ENCODE data around the gene RBFA. TPM values are rescaled to one million over a fixed set of nuclear protein-coding genes. Genes with fewer than 3 reads are reported as not detected.

The RBFA gene
- 10 to 100 TPM; 27.2 to 32.1 TPM for total RNA-seq
- polyA plus RNA-seq = 10 to 100 TPM; 16.1 to 19.5 TPM
- long read RNA-seq, donor 1, transcript RBFA-202 (7 exons, 1,407 nt) = major isoform, 9 of 16 reads
- long read RNA-seq, donor 1, partial matches to known transcripts = 0 of 16 reads
- long read RNA-seq, donor 1, other reads (novel, unspliced or antisense) = 0 of 16 reads
- long read RNA-seq, donor 2, partial matches to known transcripts = 0 of 5 reads
- long read RNA-seq, donor 2, other reads (novel, unspliced or antisense) = 0 of 5 reads
- long read RNA-seq, donor 3, partial matches to known transcripts = 0 of 6 reads
- long read RNA-seq, donor 3, other reads (novel, unspliced or antisense) = 0 of 6 reads
- long read RNA-seq, donor 4, transcript RBFA-204 (1 exons, 1,587 nt) = major isoform, 5 of 8 reads
- long read RNA-seq, donor 4, partial matches to known transcripts = 0 of 8 reads
- long read RNA-seq, donor 4, other reads (novel, unspliced or antisense) = 0 of 8 reads
- long read RNA-seq, donor 5, transcript RBFA-202 (7 exons, 1,407 nt) = minor isoform, 8 of 26 reads
- long read RNA-seq, donor 5, transcript RBFA-204 (1 exons, 1,587 nt) = major isoform, 15 of 26 reads
- long read RNA-seq, donor 5, partial matches to known transcripts = 0 of 26 reads
- long read RNA-seq, donor 5, other reads (novel, unspliced or antisense) = 0 of 26 reads

DNA sequence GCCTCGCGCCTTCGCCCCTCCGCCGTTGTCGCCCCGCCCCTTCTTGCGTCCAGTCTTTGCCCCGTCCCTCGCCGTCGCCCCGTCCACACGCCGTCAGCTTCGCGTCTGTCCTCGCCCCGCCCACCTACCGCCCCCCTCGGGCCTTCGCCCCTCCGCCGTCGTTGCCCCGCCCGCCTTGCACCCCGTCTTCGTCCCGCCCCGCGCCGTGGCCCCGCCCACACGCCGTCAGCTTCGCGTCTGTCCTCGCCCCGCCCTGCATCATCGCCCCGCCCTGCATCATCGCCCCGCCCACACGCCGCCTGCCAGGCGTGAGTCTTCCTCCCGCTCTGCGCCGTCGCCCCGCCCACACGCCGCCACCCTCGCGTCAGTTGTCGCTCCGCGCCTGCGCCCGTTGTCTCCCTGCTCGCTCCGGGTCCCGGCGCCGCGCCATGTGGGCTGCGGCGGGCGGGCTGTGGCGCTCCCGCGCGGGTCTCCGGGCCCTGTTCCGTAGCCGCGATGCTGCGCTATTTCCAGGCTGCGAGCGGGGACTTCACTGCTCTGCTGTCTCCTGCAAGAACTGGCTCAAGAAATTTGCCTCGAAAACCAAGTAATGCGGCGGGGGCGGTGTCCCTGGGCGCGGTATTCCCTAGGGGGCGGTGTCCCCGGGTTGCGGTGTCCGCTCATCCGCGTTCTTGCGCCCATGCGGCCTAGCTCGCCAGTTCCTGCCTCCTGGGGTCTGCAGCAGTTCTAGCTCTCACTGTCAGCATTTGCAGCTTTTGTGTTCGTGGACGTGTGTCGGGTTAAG lies at the start of gene RBFA:
TSS of gene RBFA (plus strand) at position 367 of the 784 bp plus-strand sequence. CDS start at position 429, 62 bp downstream.
- H3K36me3 ChIP-seq (ENCODE audit: control insufficient read depth in 4 of 4, insufficient read depth in 4 of 4, low read length in 4 of 4) = peaks cover 0 to 10% (median 6%) of the 10 kb centered on the region in 4 donors
- peak; percentile 99 to 100 (median 100) for DNase-seq
- H3K4me3 ChIP-seq = peak within 1 kb of the TSS; percentile 93
- H3K27me3 ChIP-seq (ENCODE audit: control insufficient read depth in 3 of 3, insufficient read depth in 3 of 3, low read length in 2 of 3) = no peaks in the 10 kb centered on the region
- peaks cover 0 to 2% (median 0%) of the 10 kb centered on the region in 4 donors for H3K9me3 ChIP-seq (ENCODE audit: control insufficient read depth in 4 of 4, insufficient read depth in 3 of 4, low read length in 3 of 4)
- 1% methylated on average over 73 to 99 of the region's 99 CpGs for WGBS, 2 donors
- TF ChIP-seq CTCF (IDR thresholded peaks at IDR 0.05; ENCODE audit: control extremely low read depth, extremely low read depth) = no peak
- peaks cover 4 to 17% (median 8%) of the 10 kb centered on the region in 5 donors for H3K4me1 ChIP-seq (ENCODE audit: control insufficient read depth in 5 of 5, insufficient read depth in 5 of 5, low read length in 5 of 5)
- H3K9ac ChIP-seq (ENCODE audit: insufficient read depth in 1 of 2, low read length in 2 of 2) = peak within 1 kb of the TSS; percentile 48 to 61
- peak within 1 kb of the TSS; percentile 84 to 88 for H3K27ac ChIP-seq (ENCODE audit: low read depth in 1 of 2, low read length in 1 of 2)
- ATAC-seq (ENCODE audit: insufficient read depth, low FRiP score) = peak; percentile 92

GRCh38 chr18:79985172-79985571 lies 49.1 kb upstream of the RBFA start:
- ATAC-seq (ENCODE audit: insufficient read depth, low FRiP score) (no peak), DNase-seq (no peak)
- no peak overlapping the region for H3K9ac ChIP-seq (ENCODE audit: insufficient read depth in 1 of 2, low read length in 2 of 2)
- no peak for TF ChIP-seq CTCF (IDR thresholded peaks at IDR 0.05; ENCODE audit: control extremely low read depth, extremely low read depth)
- H3K4me3 ChIP-seq = no peak overlapping the region
- peaks cover 0 to 20% (median 8%) of the 10 kb centered on the region in 5 donors for H3K4me1 ChIP-seq (ENCODE audit: control insufficient read depth in 5 of 5, insufficient read depth in 5 of 5, low read length in 5 of 5)
- no peaks in the 10 kb centered on the region for H3K27me3 ChIP-seq (ENCODE audit: control insufficient read depth in 3 of 3, insufficient read depth in 3 of 3, low read length in 2 of 3)
- 92 to 97% methylated on average over 12 of the region's 12 CpGs for WGBS, 2 donors
- H3K9me3 ChIP-seq (ENCODE audit: control insufficient read depth in 4 of 4, insufficient read depth in 3 of 4, low read length in 3 of 4) = no peaks in the 10 kb centered on the region
- no peak overlapping the region for H3K27ac ChIP-seq (ENCODE audit: low read depth in 1 of 2, low read length in 1 of 2)
- H3K36me3 ChIP-seq (ENCODE audit: control insufficient read depth in 4 of 4, insufficient read depth in 4 of 4, low read length in 4 of 4) = peaks cover 2 to 5% (median 3%) of the 10 kb centered on the region in 4 donors

- no peak for TF ChIP-seq CTCF (IDR thresholded peaks at IDR 0.05; ENCODE audit: control extremely low read depth, extremely low read depth)
- ATAC-seq (ENCODE audit: insufficient read depth, low FRiP score) = no peak
- DNase-seq = no peak
- no peaks in the 10 kb centered on the region for H3K9me3 ChIP-seq (ENCODE audit: control insufficient read depth in 4 of 4, insufficient read depth in 3 of 4, low read length in 3 of 4)
- H3K27me3 ChIP-seq (ENCODE audit: control insufficient read depth in 3 of 3, insufficient read depth in 3 of 3, low read length in 2 of 3) = no peaks in the 10 kb centered on the region
- H3K4me3 ChIP-seq = no peak overlapping the region
- H3K36me3 ChIP-seq (ENCODE audit: control insufficient read depth in 4 of 4, insufficient read depth in 4 of 4, low read length in 4 of 4) = peaks cover 2 to 5% (median 3%) of the 10 kb centered on the region in 4 donors
- 46 to 70% methylated on average over 7 of the region's 7 CpGs for whole genome bisulfite sequencing, 2 donors
- H3K4me1 ChIP-seq (ENCODE audit: control insufficient read depth in 5 of 5, insufficient read depth in 5 of 5, low read length in 5 of 5) = peaks cover 0 to 20% (median 8%) of the 10 kb centered on the region in 5 donors
- H3K27ac ChIP-seq (ENCODE audit: low read depth in 1 of 2, low read length in 1 of 2) = no peak overlapping the region
- H3K9ac ChIP-seq (ENCODE audit: insufficient read depth in 1 of 2, low read length in 2 of 2) = peak overlapping the region in 1 of 2 donors; percentile 35
These were observed 47.5 kb upstream of the RBFA start for GRCh38 chr18:79986726-79987125.
